ENCODE measurements around the gene SLC9A6. TPM values are rescaled to one million over a fixed set of nuclear protein-coding genes. Genes with fewer than 3 reads are reported as not detected.

SLC9A6 gene
- total and polyA plus RNA-seq, 9 of the 15 experiments (the other 6 are each of a cell fraction or from before 2014, with no cell fraction given) = 3.7 to 13.9 (median 9.9) TPM

GRCh38 chrX:136076942-136077341 is 91.7 kb downstream of the SLC9A6 start:
- Histone ChIP-seq H3K9ac (ENCODE audit: insufficient read depth in 1 of 2, low read depth in 2 of 2, low read length in 2 of 2) (no peak overlapping the region), H3K27ac (ENCODE audit: extremely low read depth, low read depth, low read length) (no peak overlapping the region), H4K20me1 (replicated peaks; ENCODE audit: control insufficient read depth, insufficient read depth, low read length) (no peaks in the 10 kb centered on the region), H3K4me3 (no peak overlapping the region), H3K27me3 (ENCODE audit: control insufficient read depth in 2 of 2, insufficient read depth in 2 of 2, low read length in 2 of 2) (peaks cover 4 to 23% of the 10 kb centered on the region in 2 experiments; a peak in 3 of 5 replicates), H2AFZ (ENCODE audit: low read depth, low read length) (no peak overlapping the region), H3K36me3 (ENCODE audit: control insufficient read depth, insufficient read depth, low read length) (no peaks in the 10 kb centered on the region), H3K9me1 (ENCODE audit: control insufficient read depth, insufficient read depth, low read length) (no peaks in the 10 kb centered on the region), H3K79me2 (ENCODE audit: control insufficient read depth, insufficient read depth, low read length) (no peaks in the 10 kb centered on the region), H3K4me1 (replicated peaks in 1 of 2; ENCODE audit: control insufficient read depth in 2 of 2, insufficient read depth in 2 of 2, low read length in 2 of 2) (no peaks in the 10 kb centered on the region), H3K4me2 (ENCODE audit: insufficient read depth, low read length) (no peak overlapping the region), H3K9me3 (replicated peaks; ENCODE audit: control insufficient read depth, insufficient read depth, low read depth, low read length) (no peaks in the 10 kb centered on the region)
- intact Hi-C loops (cut with micrococcal nuclease) = no loop called here
- ChIA-PET CTCF (ENCODE audit: low intra/inter-chr PET ratio) (no interaction called here), POLR2A (no interaction called here)
- ATAC-seq (no peak), FAIRE-seq (no peak), DNase-seq (ENCODE audit: extremely low read depth in 1 of 4, low spot score in 3 of 4) (no peak)
- BruUV-seq (replicated peaks) = no TSS peak
- TF ChIP-seq BCL6 (CRISPR knock-in tag; IDR thresholded peaks at IDR 0.05) (no peak), NR3C1 (CRISPR knock-in tag; IDR thresholded peaks at IDR 0.05) (no peak), PML (IDR thresholded peaks at IDR 0.05; ENCODE audit: low read length) (no peak), ZNF184 (CRISPR knock-in tag; IDR thresholded peaks at IDR 0.05) (no peak), CAMTA2 (CRISPR knock-in tag; conservative IDR thresholded peaks at IDR 0.05) (no peak), ETS1 (conservative IDR thresholded peaks at IDR 0.05; ENCODE audit: control insufficient read depth, low read depth, low read length) (no peak), RAD21 (CRISPR knock-in tag; conservative IDR thresholded peaks at IDR 0.05 in 1 of 2, IDR thresholded peaks at IDR 0.05 in 1 of 2) (no peak)
- in situ Hi-C loops (cut with MboI) = no loop called here
- WGBS (ENCODE audit: insufficient coverage, low coverage, missing lambda C conversion rate) = 0% methylated on average over 5 of the region's 5 CpGs

All from K562 (cell line).